Hippocampal formation (tissue), 2 donors: Measurements from ENCODE around the gene IFT74.
"Not testable (repeated sequence)": the region's sequence is repeated elsewhere in the genome, so short reads cannot be mapped to it uniquely, and the experiment has no call there.

Experiments used
- DNase-seq, 2 donors: peaks; one replicate each; lab custom pipeline; 2025; lab: John Stamatoyannopoulos, UW

Gene IFT74

GRCh38 chr9:27073841-27074728 lies 117.9 kb downstream of the IFT74 start:
- DNase-seq, result no peak

- DNase-seq, result no peak
Measured at GRCh38 chr9:27078685-27079084, 122.5 kb downstream of the IFT74 start.

- no peak for DNase-seq
Measured at GRCh38 chr9:27085456-27085855, 129.2 kb downstream of the IFT74 start.

- no peak for DNase-seq
Measured at GRCh38 chr9:27086818-27087680, 130.8 kb downstream of the IFT74 start.

- no peak for DNase-seq
Measured at GRCh38 chr9:27088981-27089380, 132.8 kb downstream of the IFT74 start.

- no peak for DNase-seq
Measured at GRCh38 chr9:27089706-27090105, 133.5 kb downstream of the IFT74 start.

GRCh38 chr9:27090231-27090630 lies 134.0 kb downstream of the IFT74 start:
- no peak for DNase-seq

GRCh38 chr9:27090711-27091110 lies 134.5 kb downstream of the IFT74 start:
- DNase-seq, result no peak

GRCh38 chr9:27092496-27092895 lies 136.3 kb downstream of the IFT74 start:
- not testable (repeated sequence) for DNase-seq

- DNase-seq, result not testable (repeated sequence)
Measured at GRCh38 chr9:27093384-27094067, 137.3 kb downstream of the IFT74 start.

- DNase-seq, result no peak
Measured at GRCh38 chr9:27094640-27095298, 138.6 kb downstream of the IFT74 start.

- DNase-seq, result no peak
Measured at GRCh38 chr9:27107241-27107640, 151.0 kb downstream of the IFT74 start.

- no peak for DNase-seq
Measured at GRCh38 chr9:27108981-27109541, 152.8 kb downstream of the IFT74 start, which contains the start of gene TEK. Gene TEK (plus strand): TSS chr9:27109225. CDS start chr9:27109591, 366 bp downstream.

GRCh38 chr9:27109621-27110020 lies 153.4 kb downstream of the IFT74 start:
- no peak for DNase-seq

- DNase-seq, result no peak
Measured at GRCh38 chr9:27110181-27110580, 154.0 kb downstream of the IFT74 start.

GRCh38 chr9:27112235-27112634 lies 156.0 kb downstream of the IFT74 start:
- DNase-seq, result no peak
